GM18520 (cell line): ENCODE data around the gene VAMP8.
"Not testable (repeated sequence)": the region's sequence is repeated elsewhere in the genome, so short reads cannot be mapped to it uniquely, and the experiment has no call there.

ENCODE experiments used
- ATAC-seq: cut with Tn5 transposase; IDR thresholded peaks from one replicate; pipeline ENCODE4 v1.9.1; 2021; ENCODE audit not compliant: unreplicated experiment

VAMP8 gene

DNA sequence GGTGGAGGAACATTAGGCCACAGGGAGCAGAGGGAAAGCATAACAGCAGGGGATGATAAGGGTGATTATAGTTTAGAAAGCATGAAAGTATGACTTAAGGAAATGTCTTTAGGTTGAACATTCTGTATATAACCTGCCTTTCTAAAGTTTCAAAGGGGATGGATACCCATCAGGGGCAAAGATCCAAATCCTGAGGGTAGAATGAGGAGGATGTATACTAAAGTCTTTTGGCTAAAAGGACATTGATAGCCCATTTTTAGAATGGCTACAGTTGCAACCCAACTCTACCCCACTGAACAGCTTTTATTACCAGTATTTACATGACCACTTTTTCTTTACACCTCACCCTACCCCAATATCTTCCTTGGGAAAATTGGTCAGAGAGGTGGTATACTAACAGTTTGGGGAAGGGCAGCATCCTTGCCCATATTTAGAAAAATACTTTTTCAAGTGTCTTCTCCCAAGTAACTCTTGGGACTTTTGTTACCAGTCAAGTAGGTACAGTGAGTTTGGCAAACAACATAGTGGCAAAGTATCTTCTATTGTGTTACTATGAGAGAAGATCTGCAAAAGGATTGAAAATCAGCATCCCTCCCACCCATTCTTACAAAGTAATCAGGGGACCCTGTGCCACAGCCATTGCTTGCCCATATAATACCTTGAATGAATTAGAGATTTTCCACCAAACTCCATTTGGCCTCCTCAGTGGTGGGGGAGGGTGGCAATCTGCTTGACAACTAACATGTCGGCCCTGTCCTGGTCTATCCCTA lies 30.1 kb upstream of the VAMP8 start:
- ATAC-seq, result no peak

DNA sequence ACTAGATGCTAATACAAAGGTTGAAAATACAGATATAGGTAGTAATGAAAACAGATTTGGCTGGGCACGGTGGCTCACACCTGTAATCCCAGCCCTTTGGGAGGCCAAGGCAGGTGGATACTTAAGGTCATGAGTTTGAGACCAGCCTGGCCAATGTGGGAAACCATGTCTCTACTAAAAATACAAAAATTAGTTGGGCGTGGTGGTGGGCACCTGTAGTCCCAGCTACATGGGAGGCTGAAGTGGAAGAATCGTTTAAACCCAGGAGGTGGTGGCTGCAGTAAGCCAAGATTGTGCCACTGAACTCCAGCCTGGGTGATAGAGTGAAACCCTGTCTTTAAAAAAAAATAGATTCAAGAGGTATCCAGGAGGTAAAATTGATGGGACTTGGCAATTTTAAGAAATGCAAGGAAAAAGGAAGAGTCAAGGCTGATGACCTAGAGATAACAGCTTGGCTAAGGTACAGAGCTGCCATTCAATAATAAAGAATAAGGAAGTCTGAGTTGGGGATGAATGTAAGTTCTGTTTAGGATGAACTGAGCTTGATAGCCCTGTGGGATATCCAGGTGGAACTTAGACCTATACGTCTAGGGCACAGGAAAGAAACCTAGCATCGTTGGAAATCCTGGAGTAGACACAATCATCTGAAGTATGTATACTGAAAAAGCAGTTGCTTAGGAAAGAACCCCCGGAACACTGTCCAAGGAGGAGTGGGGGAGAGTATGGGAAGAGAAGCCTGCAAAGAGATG lies 29.4 kb upstream of the VAMP8 start:
- no peak for ATAC-seq

DNA sequence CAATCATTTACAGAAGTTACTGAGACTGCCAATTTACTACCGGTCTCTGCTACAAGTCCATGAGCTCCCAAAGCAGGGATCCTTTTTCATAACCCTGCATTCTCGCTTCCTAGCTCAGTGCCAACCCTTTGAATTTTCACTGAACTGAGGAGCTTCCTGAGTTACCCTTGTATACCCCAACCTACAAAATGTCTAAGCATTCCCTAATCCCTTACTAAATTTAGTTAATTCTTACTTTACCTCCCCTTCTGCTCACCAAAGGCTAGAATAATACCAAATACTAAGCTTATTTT lies 28.8 kb upstream of the VAMP8 start:
- no peak for ATAC-seq

DNA sequence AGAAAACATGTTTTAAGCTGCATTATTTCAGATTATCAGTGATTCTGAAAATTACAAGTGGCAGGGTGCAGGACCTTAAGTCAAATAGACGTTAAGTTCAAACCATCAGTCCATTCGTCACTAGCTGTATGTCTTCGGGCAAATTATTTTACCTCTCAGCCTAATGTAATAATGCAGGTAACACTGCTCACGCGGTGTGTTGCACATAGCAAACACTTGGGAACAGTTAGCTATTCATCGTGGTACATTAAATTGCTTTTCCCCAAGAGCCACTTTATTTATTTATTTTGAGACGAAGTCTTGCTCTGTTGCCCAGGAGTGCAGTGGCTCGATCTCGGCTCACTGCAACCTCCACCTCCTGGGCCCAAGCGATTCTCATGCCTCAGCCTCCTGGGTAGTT lies 28.3 kb upstream of the VAMP8 start:
- ATAC-seq, result no peak

DNA sequence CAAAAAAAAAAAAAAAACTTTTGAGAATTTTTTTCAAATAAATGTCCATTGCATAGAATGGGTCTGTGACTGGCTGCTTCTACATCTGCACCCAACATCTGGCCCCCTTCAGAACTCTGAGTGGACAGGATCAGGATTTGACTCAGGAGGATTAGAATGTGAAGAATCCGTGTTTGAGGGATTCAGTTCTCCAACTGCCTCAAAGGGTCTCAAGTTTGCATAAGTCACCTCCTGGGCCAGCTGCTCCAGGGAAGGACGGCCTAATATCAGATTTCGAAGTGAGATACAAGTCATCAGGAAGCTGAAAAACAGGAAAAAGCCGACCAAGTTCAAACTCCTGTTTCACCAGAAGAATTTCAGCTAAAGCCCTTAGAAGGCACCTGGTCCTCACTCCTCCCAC lies 27.6 kb upstream of the VAMP8 start:
- ATAC-seq, result no peak

DNA sequence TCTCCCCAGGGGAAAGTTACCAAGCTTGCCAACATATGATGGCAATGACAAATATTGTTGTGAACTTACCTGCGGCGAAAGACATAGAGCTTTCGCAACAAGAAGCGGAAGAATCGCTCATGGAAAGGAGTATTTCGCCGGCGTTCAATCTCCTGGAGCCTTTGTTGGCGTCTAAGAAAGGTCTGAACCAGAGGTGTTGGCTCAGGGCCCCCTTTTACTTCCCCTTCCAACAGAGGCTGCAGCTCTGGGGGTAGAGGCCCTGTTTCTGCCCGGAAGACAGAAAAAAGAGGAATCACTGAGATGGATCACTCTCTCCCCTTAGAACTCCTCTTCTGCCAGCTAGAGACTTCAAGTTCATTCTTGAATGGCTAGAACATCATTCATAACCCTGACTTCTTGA lies 26.9 kb upstream of the VAMP8 start:
- ATAC-seq, result no peak

DNA sequence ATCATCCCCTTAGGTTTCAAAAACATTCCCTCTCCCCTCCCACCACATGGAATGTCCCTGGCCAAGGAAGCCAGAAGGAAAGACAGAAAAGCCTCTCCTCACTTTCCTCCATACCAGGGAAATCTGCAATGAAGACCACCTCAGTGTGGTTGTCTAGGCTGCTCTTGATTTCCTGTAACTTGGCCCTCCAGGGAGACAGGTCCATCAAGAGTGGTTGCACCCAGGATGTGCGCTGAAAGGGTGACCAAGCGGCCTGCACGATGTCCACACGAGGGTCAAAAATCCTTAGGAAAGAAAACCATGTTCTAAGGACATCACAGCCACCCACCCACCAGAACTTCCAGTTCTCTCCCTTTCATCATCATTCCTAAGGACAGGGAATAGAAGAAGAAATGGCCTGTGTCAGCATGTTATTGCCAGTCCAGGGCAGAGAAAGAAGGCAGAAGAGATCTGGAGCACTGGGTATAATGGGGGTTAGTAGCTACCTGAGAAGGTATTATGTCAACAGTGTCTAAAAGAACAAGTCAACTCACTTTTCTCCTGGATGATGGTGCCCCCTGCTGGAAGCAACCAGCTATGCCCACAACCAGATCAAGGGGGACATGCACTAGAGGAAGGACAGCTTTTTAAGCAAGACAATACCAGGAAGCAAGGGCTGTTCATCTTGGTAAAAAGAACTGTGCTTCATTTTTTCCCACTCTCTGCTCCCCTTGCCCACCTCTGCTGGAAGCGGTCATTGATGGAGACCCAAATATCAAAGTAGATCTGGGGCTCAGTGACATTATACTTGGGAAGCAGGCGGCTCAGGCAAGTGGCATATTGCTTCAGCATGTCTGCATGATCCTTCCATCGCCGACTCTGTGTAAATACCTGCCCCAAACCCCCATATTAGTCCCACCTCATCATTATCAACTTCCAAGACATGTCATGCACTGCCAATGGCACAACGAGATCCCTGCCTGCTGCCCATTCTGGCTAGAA lies 25.4 kb upstream of the VAMP8 start:
- no peak for ATAC-seq

DNA sequence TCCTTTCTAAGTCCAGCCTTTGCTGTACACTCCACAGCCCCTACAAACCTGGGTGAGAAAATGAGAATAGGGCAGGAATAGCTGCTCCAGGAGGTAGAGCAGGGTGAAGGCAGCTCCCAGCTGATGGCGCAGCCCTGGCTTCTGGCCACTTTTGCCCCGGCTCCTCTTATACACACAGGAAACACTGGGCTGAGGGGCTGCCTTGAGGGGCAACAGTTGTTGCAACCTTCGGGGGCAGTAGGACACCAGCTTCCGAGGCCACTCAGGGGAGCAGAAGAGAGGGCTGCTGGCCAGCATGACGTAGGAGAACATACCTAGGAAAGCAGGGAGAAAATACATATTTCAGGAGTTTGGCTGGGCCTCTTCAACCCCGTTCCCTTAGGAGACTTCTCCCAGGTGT lies 24.2 kb upstream of the VAMP8 start:
- no peak for ATAC-seq

DNA sequence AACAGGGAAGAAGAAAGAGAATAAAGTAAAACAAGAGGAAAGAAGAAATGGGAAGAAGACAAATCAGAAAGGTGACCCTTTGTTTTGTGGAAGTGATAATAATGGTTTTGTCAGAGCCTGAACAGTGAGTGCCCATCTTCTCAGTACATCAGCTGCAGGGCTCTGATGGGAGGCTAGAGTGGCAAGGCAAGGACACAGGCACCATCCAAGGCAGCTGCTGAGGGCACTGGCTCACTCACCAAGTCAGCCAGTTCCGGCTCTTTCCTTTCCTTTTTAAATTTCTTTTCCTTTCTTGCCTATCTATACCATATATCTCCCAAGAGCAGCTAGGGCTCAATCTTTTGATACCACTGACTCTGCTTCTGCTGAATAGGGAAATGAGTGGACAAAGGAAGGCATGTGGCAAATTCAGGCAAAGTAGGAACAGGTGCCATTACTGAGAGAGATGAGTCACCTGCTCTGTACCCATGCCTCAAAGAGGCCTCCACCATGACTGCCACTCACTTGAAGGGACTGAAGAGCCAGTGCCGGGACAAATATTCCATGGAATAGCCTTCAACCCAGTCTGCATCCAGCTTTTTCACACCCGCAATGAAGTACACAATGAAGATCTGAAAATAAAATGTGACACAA lies 22.3 kb upstream of the VAMP8 start:
- ATAC-seq, result no peak

DNA sequence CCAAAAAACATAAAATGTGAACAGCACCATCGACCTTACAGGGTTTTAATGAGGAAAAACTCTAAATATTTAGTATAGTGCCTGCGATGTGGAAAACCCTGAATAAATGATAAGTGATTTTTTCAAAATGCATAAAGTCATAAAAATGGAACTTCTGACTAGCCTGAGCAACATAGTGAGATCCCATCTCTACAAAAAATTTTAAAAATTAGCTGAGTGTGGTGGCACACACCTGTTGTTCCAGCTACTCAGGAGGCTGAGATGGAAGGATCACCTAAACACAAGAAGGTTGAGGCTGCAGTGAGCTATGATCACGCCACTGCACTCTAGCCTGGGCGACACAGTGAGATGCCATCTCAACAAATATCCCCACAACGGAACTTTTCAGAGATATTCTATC lies 20.3 kb upstream of the VAMP8 start:
- no peak for ATAC-seq

DNA sequence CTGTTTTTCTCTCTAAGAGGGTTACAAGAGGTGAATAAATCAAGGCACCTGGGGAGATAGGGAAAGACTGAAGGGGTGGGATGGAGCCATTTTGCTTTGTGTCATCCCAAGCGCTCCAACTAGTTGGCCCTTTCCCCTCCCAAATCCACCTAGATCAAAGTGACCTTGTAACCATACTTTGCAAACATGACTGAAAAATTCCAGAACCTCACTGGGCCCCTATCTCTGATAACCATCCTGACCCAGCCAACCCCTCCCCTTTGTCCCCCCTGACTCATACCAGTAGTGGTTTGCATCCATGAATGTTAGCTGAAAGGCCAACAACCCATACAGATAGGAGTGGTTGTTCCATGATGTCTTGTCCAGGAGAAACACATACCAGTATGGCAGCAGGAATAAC lies 19.2 kb upstream of the VAMP8 start:
- ATAC-seq, result no peak

DNA sequence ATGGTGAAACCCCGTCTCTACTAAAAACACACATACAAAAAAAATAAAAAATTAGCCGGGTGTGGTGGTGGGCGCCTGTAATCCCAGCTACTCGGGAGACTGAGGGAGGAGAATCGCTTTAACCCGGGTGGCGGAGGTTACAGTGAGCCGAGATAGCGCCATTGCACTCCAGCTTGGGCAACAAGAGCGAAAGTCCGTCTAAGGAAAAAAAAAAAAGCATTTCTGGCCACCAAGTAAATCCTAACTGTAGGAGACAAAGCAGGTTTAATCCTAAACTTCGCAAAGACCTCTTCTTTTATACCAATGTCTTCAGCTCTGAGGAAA lies 17.0 kb upstream of the VAMP8 start:
- not testable (repeated sequence) for ATAC-seq

DNA sequence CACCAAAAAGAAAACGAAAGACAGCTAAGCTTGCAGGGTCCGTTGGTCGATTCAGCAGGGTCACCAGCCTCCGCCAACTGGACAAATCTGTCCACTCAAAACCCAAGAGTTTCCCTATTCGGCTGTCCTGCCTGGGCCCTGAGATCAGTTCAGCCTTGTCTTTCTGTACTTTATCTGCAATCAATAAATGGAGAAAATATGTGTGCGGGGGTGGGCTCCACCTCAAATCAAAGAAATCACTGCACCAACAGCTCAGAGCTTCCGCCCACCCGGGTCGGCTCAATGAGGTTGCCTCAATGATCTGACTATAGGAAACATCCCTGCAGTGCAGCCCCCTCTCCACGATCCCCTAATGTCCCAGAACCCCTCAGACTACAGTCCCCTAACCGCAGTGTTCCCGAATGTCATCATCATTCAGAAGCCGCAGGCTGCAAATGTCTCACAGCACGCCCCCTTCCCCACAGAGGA lies 16.5 kb upstream of the VAMP8 start:
- ATAC-seq, result no peak

DNA sequence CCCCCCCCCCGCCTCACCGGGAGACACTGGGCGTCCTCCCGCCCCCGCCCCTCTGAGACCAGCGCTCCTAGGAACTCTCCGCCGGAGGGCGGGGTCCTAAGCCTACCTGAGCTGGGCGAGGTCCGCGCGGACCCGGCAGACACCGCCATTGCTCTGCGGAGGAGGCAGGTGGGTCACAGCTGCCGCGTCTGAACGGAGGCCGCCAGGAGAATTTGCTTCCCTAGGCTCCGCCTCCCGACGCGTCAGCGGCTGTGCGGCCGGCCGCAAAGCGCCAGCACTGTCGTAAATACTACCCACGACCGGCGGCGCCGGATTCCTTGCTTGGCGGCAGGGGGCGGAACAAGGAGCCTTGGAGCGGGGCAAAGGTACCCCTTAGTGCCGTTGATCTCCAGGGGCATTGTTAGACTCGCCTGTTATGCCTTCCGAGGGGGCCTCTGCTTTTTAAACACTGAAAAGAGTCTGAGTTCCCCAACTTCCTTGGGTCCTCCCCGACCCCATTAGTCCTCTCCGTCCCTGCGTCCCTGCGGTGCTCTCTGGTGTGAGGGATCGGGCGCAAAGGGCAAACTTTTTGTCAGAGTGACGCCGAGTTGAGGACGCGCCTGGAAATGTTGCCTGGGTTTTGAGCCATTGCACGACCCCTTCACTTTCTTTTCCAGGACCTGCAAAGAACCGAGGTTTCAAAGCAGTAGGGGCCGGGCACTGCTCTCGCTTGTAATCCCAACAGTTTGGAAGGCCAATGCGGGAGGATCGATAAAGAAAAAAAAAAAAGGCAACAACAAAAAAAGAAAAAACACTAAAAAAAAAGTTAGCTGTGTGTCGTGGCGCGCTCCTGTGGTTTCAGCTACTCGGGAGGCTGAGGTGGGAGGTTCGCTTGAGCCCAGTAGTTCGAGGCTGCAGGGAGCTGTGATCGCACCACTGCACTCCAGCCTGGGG lies 15.8 kb upstream of the VAMP8 start, which contains the start of gene GGCX:
Gene GGCX (minus strand): TSS at position 214 of the 933 bp plus-strand sequence. CDS start 65 bp downstream, at position 149.
- ATAC-seq, result peak; percentile 92

DNA sequence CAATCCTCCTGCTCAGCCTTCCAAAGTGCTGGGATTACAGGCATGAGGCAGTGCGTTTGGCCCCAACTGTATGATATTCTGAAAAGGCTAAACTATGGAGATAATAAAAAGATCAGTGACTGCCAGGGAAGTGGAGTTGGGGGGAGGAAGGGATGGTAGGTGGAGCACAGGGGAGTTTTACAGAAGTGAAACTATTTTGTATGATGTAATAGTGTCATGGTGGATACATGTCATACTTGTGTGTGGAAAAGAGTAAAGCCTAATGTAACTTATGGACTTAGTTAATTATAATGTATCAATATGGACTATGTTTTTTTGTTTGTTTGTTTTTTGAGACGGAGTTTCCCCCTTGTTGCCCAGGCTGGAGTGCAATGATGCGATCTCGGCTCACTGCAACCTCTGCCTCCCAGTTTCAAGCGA lies 13.2 kb upstream of the VAMP8 start:
- ATAC-seq, result no peak

DNA sequence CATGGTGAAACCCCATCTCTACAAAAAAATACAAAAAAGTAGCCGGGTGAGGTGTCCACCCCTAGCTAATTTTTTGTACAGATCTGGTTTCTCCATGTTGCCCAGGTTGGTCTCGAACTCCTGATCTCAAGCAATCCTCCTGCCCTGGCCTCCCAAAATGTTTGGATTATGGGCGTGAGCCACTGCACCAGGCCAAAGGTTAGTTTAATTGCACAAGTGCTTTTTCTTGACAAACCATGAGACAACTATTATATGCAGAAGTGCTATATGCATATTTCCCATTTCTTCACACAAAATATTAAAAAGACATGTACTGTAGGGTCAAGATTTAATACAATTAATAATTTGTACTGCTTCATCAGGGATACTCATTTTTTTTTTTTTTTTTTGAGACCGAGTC lies 11.1 kb upstream of the VAMP8 start:
- ATAC-seq, result no peak

DNA sequence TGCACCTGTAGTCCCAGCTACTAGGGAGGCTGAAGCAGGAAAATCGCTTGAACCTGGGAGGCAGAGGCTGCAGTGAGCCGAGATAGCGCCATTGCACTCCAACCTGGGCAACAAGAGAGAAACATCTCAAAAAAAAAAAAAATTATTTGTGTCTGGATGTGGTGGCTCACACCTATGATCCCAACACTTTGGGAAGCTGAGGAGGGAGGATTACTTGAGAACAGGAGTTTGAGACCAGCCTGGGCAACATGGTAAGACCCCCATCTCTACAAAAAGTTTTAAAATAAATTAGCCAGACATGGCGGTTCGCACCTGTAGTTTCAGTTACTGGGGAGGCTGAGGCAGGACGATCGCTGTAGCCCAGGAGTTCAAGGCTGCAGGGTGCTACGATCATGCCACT lies 1.6 kb upstream of the VAMP8 start:
- ATAC-seq, result no peak

DNA sequence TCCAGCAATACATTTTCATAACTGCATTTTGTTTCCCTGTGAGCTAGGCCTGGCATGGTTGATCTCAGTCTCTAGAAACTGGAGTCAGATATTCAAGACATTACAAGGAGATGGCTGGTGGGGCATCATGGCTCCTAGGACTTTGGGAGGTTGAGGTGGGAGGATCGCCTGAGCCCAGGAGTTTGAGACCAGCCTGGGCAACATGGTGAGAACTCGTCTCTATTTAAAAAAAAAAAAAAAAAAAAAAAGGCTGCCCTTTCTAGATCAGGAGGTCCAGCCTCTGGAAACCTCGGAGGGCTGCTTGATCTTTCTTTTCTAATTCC lies 362 bp upstream of the VAMP8 start:
- ATAC-seq, result no peak

DNA sequence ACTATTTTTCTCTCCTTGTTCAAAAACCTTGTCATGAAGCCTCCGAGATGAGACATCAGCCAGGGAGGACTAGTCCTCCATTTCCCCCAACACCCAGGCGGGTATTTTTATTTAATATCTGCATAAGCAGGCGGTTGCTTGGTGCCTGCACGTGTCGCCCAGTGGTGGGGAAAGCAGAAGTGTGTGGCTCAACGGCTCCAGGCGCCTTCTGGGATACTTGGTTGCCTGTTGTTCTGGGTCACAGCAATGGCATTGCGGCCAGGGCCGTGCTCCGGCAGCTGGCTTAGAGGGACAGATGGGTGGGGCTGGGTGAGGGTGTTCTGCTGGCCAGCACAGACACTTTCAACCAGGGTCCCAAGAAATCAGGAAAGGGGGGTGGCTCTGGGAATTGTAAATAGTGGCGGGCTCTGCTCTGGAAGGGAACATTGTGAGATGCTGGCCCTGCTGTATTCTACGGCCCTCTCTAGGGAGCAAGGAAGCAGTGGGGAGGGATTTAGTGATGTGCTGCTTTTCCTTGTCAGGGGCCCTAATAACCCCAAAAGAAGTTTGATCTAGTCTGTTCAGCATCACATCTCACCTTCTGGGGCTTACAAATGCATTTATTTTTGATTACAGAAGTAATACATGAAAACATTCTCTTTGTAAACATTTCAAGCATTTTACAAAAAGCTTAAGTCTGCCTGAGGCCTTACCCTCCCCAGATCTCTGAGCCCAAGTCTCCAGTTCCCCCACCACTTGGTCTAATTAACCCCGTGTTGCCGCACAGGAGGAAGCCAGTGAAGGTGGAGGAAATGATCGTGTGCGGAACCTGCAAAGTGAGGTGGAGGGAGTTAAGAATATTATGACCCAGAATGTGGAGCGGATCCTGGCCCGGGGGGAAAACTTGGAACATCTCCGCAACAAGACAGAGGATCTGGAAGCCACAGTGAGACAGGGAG lies 1.1 kb downstream of the VAMP8 start:
- ATAC-seq, result peak; percentile 21
